Cardiac muscle cell (in vitro differentiated cells and primary cell): Measurements from ENCODE around the gene APCDD1L. TPM values are rescaled to one million over a fixed set of nuclear protein-coding genes. Genes with fewer than 3 reads are reported as not detected.

Experiments
- DNase-seq, 2 donors: peaks; one replicate each; pipeline versions ENCODE4 v3.0.0 to v3.0.0-alpha.2; 2010 to 2017; ENCODE audit warnings: low read depth in 1 of 2, low spot score in 1 of 2
- H3K27ac ChIP-seq: fragments of 200-600 bp; sonication (generic); 2 replicates; pipeline ENCODE4 v1.5.1; 2016
- H3K27me3 ChIP-seq: fragments of 200-600 bp; sonication (generic); 2 replicates; pipeline ENCODE4 v1.6.0; 2016; ENCODE audit warnings: control low read depth
- H3K36me3 ChIP-seq: fragments of 200-600 bp; sonication (generic); 2 replicates; pipeline ENCODE4 v1.5.1; 2016; ENCODE audit warnings: control low read depth
- H3K4me1 ChIP-seq: fragments of 200-600 bp; sonication (generic); 2 replicates; pipeline ENCODE4 v1.8.1; 2017; ENCODE audit warnings: low read depth, mild to moderate bottlenecking, mixed run types
- H3K4me3 ChIP-seq: fragments of 200-600 bp; sonication (generic); 2 replicates; pipeline ENCODE4 v1.5.1; 2016; ENCODE audit warnings: mild to moderate bottlenecking
- H3K9me3 ChIP-seq: fragments of 200-600 bp; sonication (generic); 2 replicates; pipeline ENCODE4 v1.5.1; 2017; ENCODE audit warnings: low read depth, mild to moderate bottlenecking, control low read depth
- CTCF ChIP-seq: IDR thresholded peaks from 2 replicates; pipeline ENCODE4 v1.5.1; 2012; ENCODE audit warnings: low read depth, mild to moderate bottlenecking, low read length
- polyA plus RNA-seq: library from polyadenylated mRNA; unstranded; fragments of >200 nt; fragmentation: Nextera tagmentation; extraction: Ambion mirVana; gene quantifications from 2 replicates; pipeline ENCODE4 v1.2.1, GENCODE V29; 2016
- total RNA-seq: library from RNA; depleted of rRNA; stranded (reverse); fragments of >200 nt; gene quantifications from 2 replicates; pipeline ENCODE4 v1.2.3, GENCODE V29; 2016

The APCDD1L gene
- 0.21 and 0.46 TPM in 2 replicates for total RNA-seq
- polyA plus RNA-seq: 1.1 and 1.4 TPM in 2 replicates

- peak in 1 of 2 donors; percentile 20 for DNase-seq
- no peaks in the 10 kb centered on the region for H3K36me3 ChIP-seq
These were observed at the start of gene APCDD1L for GRCh38 chr20:58515233-58516212. Gene APCDD1L (minus strand): TSS chr20:58515399. CDS start chr20:58514707, 692 bp downstream.

GRCh38 chr20:58559368-58559729 lies 44.1 kb upstream of the APCDD1L start:
- Histone ChIP-seq H3K27me3 (no peaks in the 10 kb centered on the region), H3K4me3 (no peak overlapping the region), H3K9me3 (no peaks in the 10 kb centered on the region), H3K4me1 (no peaks in the 10 kb centered on the region), H3K36me3 (no peaks in the 10 kb centered on the region), H3K27ac (no peak overlapping the region)
- no peak for TF ChIP-seq CTCF
- DNase-seq: no peak

More at GRCh38 chr20:58515233-58516212, at the start of gene APCDD1L:
- no peaks in the 10 kb centered on the region for H3K9me3 ChIP-seq
- H3K4me1 ChIP-seq: no peaks in the 10 kb centered on the region
- H3K27me3 ChIP-seq: peaks cover 41% of the 10 kb centered on the region
- TF ChIP-seq CTCF: no peak
- H3K4me3 ChIP-seq: peak within 1 kb of the TSS; percentile 19
- no peak within 1 kb of the TSS for H3K27ac ChIP-seq

- TF ChIP-seq CTCF: no peak
These were observed 43.5 kb upstream of the APCDD1L start for GRCh38 chr20:58558486-58559367.

GRCh38 chr20:58557733-58558342 lies 42.6 kb upstream of the APCDD1L start:
- no peaks in the 10 kb centered on the region for H3K36me3 ChIP-seq
- no peak overlapping the region for H3K4me3 ChIP-seq
- DNase-seq: no peak
- H3K9me3 ChIP-seq: no peaks in the 10 kb centered on the region
- no peak overlapping the region for H3K27ac ChIP-seq
- no peaks in the 10 kb centered on the region for H3K4me1 ChIP-seq
- H3K27me3 ChIP-seq: no peaks in the 10 kb centered on the region
- no peak for TF ChIP-seq CTCF

More at GRCh38 chr20:58558486-58559367, 43.5 kb upstream of the APCDD1L start:
- no peak overlapping the region for H3K27ac ChIP-seq
- DNase-seq: no peak
- H3K4me3 ChIP-seq: no peak overlapping the region
- H3K27me3 ChIP-seq: no peaks in the 10 kb centered on the region
- H3K4me1 ChIP-seq: no peaks in the 10 kb centered on the region
- H3K36me3 ChIP-seq: no peaks in the 10 kb centered on the region
- H3K9me3 ChIP-seq: no peaks in the 10 kb centered on the region

GRCh38 chr20:58556961-58557360 lies 41.8 kb upstream of the APCDD1L start:
- Histone ChIP-seq H3K4me1 (no peaks in the 10 kb centered on the region), H3K36me3 (no peaks in the 10 kb centered on the region), H3K9me3 (no peaks in the 10 kb centered on the region), H3K27me3 (no peaks in the 10 kb centered on the region), H3K27ac (no peak overlapping the region), H3K4me3 (no peak overlapping the region)
- no peak for TF ChIP-seq CTCF
- DNase-seq: no peak
